HEK293 (cell line): ENCODE measurements around the gene ZXDC.
A peak's percentile ranks its signal among the peaks of the same experiment; 100 is the strongest.

Experiments
- CTCF ChIA-PET: fragments of 350-600 bp; formaldehyde crosslinking; extraction: SDS; loops from one replicate; lab custom pipeline; 2021; ENCODE audit warnings: antibody characterized with exemption; lab: Yijun Ruan, JAX
- POLR2A ChIA-PET: fragments of 300-600 bp; formaldehyde crosslinking; extraction: SDS; loops from one replicate; lab custom pipeline; 2020; ENCODE audit warnings: antibody characterized with exemption, inconsistent platforms; lab: Yijun Ruan, JAX
- H3K27ac ChIP-seq: fragments of 200-500 bp; sonication (Bioruptor generic); 2 replicates; pipeline ENCODE4 v1.5.1; 2014; ENCODE audit warnings: low read depth, low read length, control low read depth, inconsistent platforms; ENCODE audit errors: extremely low read depth
- H3K36me3 ChIP-seq, 2 experiments: fragments of 200-500 bp in 1 of 2; sonication (Bioruptor generic) in 1 of 2; 1 replicate in 1 of 2; 2 replicates in 1 of 2; pipeline ENCODE4 v1.5.1; 2014 to 2017; ENCODE audit warnings: inconsistent platforms in 2 of 2, low read length in 2 of 2; ENCODE audit not compliant: control insufficient read depth in 2 of 2, insufficient read depth in 1 of 2
- H3K4me1 ChIP-seq: fragments of 200-500 bp; sonication (Bioruptor generic); 2 replicates; pipeline ENCODE4 v1.5.1; 2014; ENCODE audit warnings: mild to moderate bottlenecking, low read length, inconsistent platforms; ENCODE audit not compliant: control insufficient read depth, insufficient read depth
- H3K4me3 ChIP-seq: 2 replicates; pipeline ENCODE4 v1.5.1; 2011; ENCODE audit warnings: low read depth, mild to moderate bottlenecking, control low read depth, low read length, moderate library complexity
- H3K9me3 ChIP-seq: fragments of 200-500 bp; sonication (Bioruptor generic); 2 replicates; pipeline ENCODE4 v1.5.1; 2014; ENCODE audit warnings: low read depth, low read length, inconsistent platforms; ENCODE audit not compliant: control insufficient read depth, insufficient read depth
- BCL11B ChIP-seq: fragments of 450-650 bp; formaldehyde crosslinking; IDR thresholded peaks from 2 replicates; pipeline ENCODE4 v1.5.1; 2016; ENCODE audit warnings: low read depth, missing biosample characterization, missing genetic modification characterization
- MEIS1 ChIP-seq: sonication (generic); formaldehyde crosslinking; IDR thresholded peaks from 2 replicates; pipeline ENCODE4 v1.8.1; 2022; ENCODE audit warnings: missing genetic modification reagents, mild to moderate bottlenecking, borderline replicate concordance
- PATZ1 ChIP-seq: fragments of 450-650 bp; formaldehyde crosslinking; IDR thresholded peaks from 2 replicates; pipeline ENCODE4 v1.5.1; 2016; ENCODE audit warnings: missing biosample characterization, missing genetic modification characterization
- SALL2 ChIP-seq: fragments of 450-650 bp; formaldehyde crosslinking; IDR thresholded peaks from 2 replicates; pipeline ENCODE4 v1.5.0; 2017; ENCODE audit warnings: missing biosample characterization, mild to moderate bottlenecking, missing genetic modification characterization, borderline replicate concordance
- TCF7L2 ChIP-seq: IDR thresholded peaks from 2 replicates; pipeline ENCODE4 v1.6.1; 2011; ENCODE audit warnings: low read depth, mild to moderate bottlenecking, inconsistent platforms, low read length, moderate library complexity, borderline replicate concordance
- ZNF302 ChIP-seq: fragments of 450-650 bp; formaldehyde crosslinking; IDR thresholded peaks from 2 replicates; pipeline ENCODE4 v1.5.1; 2016; ENCODE audit warnings: missing biosample characterization, missing genetic modification characterization, low read depth
- ZNF354C ChIP-seq: fragments of 450-650 bp; formaldehyde crosslinking; IDR thresholded peaks from 2 replicates; pipeline ENCODE4 v1.5.1; 2016; ENCODE audit warnings: missing biosample characterization, missing genetic modification characterization, low read depth, borderline replicate concordance
- ZNF394 ChIP-seq: fragments of 450-650 bp; formaldehyde crosslinking; IDR thresholded peaks from 2 replicates; pipeline ENCODE4 v1.5.1; 2016; ENCODE audit warnings: missing biosample characterization, missing genetic modification characterization, mild to moderate bottlenecking, moderate library complexity, borderline replicate concordance
- ZNF501 ChIP-seq: fragments of 450-650 bp; formaldehyde crosslinking; IDR thresholded peaks from 2 replicates; pipeline ENCODE4 v1.5.1; 2016; ENCODE audit warnings: missing biosample characterization, missing genetic modification characterization
- ZNF548 ChIP-seq: fragments of 450-650 bp; formaldehyde crosslinking; IDR thresholded peaks from 2 replicates; pipeline ENCODE4 v1.5.1; 2016; ENCODE audit warnings: missing biosample characterization, missing genetic modification characterization
- ZNF580 ChIP-seq: fragments of 450-650 bp; formaldehyde crosslinking; IDR thresholded peaks from 2 replicates; pipeline ENCODE4 v1.5.1; 2016; ENCODE audit warnings: missing biosample characterization, missing genetic modification characterization
- ZNF624 ChIP-seq: fragments of 450-650 bp; formaldehyde crosslinking; IDR thresholded peaks from 2 replicates; pipeline ENCODE4 v1.5.1; 2017; ENCODE audit warnings: missing biosample characterization, missing genetic modification characterization
- ZNF707 ChIP-seq: fragments of 450-650 bp; formaldehyde crosslinking; IDR thresholded peaks from 2 replicates; pipeline ENCODE4 v1.5.1; 2016; ENCODE audit warnings: missing biosample characterization, missing genetic modification characterization
- ZNF747 ChIP-seq: fragments of 450-650 bp; formaldehyde crosslinking; IDR thresholded peaks from 2 replicates; pipeline ENCODE4 v1.5.1; 2016; ENCODE audit warnings: missing biosample characterization, missing genetic modification characterization
- ZSCAN16 ChIP-seq: fragments of 450-650 bp; formaldehyde crosslinking; IDR thresholded peaks from 2 replicates; pipeline ENCODE4 v1.5.1; 2016; ENCODE audit warnings: missing biosample characterization, missing genetic modification characterization
- TF ChIP-seq, protein P1 (sequence below): IDR thresholded peaks from 2 replicates; pipeline ENCODE4 v1.6.1; 2011; ENCODE audit warnings: mild to moderate bottlenecking, low read depth, low read length, borderline replicate concordance
- TF ChIP-seq, protein P2 (sequence below): fragments of 450-650 bp; formaldehyde crosslinking; IDR thresholded peaks from 2 replicates; pipeline ENCODE4 v1.5.1; 2016; ENCODE audit warnings: missing biosample characterization, missing genetic modification characterization
- TF ChIP-seq, protein P3 (sequence below): fragments of 450-650 bp; formaldehyde crosslinking; IDR thresholded peaks from 2 replicates; pipeline ENCODE4 v1.5.1; 2016; ENCODE audit warnings: missing biosample characterization, missing genetic modification characterization

Gene ZXDC

GRCh38 chr3:126490619-126491018 lies 14.9 kb upstream of the ZXDC start (continued):
- TF ChIP-seq, protein P1, sequence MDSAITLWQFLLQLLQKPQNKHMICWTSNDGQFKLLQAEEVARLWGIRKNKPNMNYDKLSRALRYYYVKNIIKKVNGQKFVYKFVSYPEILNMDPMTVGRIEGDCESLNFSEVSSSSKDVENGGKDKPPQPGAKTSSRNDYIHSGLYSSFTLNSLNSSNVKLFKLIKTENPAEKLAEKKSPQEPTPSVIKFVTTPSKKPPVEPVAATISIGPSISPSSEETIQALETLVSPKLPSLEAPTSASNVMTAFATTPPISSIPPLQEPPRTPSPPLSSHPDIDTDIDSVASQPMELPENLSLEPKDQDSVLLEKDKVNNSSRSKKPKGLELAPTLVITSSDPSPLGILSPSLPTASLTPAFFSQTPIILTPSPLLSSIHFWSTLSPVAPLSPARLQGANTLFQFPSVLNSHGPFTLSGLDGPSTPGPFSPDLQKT = no peak

DNA sequence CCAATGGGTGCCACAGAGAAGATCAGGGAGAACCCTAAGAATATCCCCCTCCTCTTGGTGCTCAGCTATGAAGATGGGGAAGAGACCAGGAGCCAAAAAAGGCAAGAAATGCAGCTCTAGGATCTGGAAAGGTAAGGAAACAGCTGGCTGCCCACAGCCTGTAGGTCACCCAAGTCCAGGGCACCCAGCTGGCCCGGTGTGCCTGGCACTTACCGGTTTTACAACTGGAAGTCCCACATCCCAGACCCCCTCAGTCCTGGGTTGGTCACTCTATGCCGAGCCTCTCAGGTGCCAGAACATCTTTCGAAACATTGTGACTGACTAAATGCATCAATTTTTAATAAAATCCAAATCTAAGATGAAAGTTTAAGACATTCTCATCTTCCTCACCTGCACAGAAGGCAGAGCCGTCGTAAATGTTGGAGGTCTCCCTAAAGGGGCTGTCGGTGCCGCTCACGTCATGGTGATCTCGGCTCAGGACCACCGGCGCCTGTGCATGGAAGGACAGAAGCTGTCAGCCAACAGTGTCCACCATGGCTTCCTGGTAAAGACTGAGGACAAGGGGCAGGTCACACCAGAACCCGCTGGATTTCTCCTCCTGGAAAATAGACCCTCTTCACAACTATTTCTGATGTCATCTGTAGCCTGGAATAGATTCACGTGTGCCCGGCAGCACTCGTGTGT lies 13.3 kb upstream of the ZXDC start:
- no peak for TF ChIP-seq ZNF302 (tag by site-specific recombination)
- no peak for TF ChIP-seq ZNF501 (tag by site-specific recombination)
- no peak for TF ChIP-seq ZNF747
- TF ChIP-seq MEIS1 (CRISPR knock-in tag) = no peak
- TF ChIP-seq ZNF624 (tag by site-specific recombination) = no peak
- TF ChIP-seq ZNF580 (tag by site-specific recombination) = no peak
- TF ChIP-seq TCF7L2 = no peak
- TF ChIP-seq ZNF354C (tag by site-specific recombination) = no peak
- TF ChIP-seq, protein P2, sequence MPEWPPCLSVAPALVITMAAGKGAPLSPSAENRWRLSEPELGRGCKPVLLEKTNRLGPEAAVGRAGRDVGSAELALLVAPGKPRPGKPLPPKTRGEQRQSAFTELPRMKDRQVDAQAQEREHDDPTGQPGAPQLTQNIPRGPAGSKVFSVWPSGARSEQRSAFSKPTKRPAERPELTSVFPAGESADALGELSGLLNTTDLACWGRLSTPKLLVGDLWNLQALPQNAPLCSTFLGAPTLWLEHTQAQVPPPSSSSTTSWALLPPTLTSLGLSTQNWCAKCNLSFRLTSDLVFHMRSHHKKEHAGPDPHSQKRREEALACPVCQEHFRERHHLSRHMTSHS (tag by site-specific recombination) = no peak
- TF ChIP-seq ZNF548 (tag by site-specific recombination) = no peak
- no peaks in the 10 kb centered on the region for H3K4me1 ChIP-seq
- ChIA-PET CTCF (no interaction called here), POLR2A (no interaction called here)
- no peaks in the 10 kb centered on the region for H3K9me3 ChIP-seq
- no peaks in the 10 kb centered on the region for H3K36me3 ChIP-seq
- no peak overlapping the region for H3K27ac ChIP-seq
- no peak overlapping the region for H3K4me3 ChIP-seq

- POLR2A ChIA-PET = no interaction called here
- H3K36me3 ChIP-seq = no peaks in the 10 kb centered on the region
- H3K9me3 ChIP-seq = no peaks in the 10 kb centered on the region
- no peaks in the 10 kb centered on the region for H3K4me1 ChIP-seq
- CTCF ChIA-PET = interaction anchor here (0.6 kb wide), 1 partner anchor 33 kb away, joined by 3 read pairs; no protein-coding TSS in a partner anchor
- no peak overlapping the region for H3K4me3 ChIP-seq
- TF ChIP-seq BCL11B (tag by site-specific recombination) (no peak), ZNF707 (tag by site-specific recombination) (no peak), ZSCAN16 (tag by site-specific recombination) (no peak), ZNF394 (no peak), SALL2 (tag by site-specific recombination) (no peak), PATZ1 (no peak)
- TF ChIP-seq, protein P3, sequence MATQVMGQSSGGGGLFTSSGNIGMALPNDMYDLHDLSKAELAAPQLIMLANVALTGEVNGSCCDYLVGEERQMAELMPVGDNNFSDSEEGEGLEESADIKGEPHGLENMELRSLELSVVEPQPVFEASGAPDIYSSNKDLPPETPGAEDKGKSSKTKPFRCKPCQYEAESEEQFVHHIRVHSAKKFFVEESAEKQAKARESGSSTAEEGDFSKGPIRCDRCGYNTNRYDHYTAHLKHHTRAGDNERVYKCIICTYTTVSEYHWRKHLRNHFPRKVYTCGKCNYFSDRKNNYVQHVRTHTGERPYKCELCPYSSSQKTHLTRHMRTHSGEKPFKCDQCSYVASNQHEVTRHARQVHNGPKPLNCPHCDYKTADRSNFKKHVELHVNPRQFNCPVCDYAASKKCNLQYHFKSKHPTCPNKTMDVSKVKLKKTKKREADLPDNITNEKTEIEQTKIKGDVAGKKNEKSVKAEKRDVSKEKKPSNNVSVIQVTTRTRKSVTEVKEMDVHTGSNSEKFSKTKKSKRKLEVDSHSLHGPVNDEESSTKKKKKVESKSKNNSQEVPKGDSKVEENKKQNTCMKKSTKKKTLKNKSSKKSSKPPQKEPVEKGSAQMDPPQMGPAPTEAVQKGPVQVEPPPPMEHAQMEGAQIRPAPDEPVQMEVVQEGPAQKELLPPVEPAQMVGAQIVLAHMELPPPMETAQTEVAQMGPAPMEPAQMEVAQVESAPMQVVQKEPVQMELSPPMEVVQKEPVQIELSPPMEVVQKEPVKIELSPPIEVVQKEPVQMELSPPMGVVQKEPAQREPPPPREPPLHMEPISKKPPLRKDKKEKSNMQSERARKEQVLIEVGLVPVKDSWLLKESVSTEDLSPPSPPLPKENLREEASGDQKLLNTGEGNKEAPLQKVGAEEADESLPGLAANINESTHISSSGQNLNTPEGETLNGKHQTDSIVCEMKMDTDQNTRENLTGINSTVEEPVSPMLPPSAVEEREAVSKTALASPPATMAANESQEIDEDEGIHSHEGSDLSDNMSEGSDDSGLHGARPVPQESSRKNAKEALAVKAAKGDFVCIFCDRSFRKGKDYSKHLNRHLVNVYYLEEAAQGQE (tag by site-specific recombination) = peak; percentile 45; the same call in 1 of the 2 replicates
- H3K27ac ChIP-seq = no peak overlapping the region
These were observed 12.5 kb upstream of the ZXDC start for GRCh38 chr3:126488185-126488584.
